CMK (cell line): ENCODE data around the gene SMAD5.

Experiments
- DNase-seq: peaks from one replicate; pipeline ENCODE4 v3.0.0-alpha.2; 2010; ENCODE audit warnings: low read depth

Gene SMAD5

GRCh38 chr5:136155761-136156160 lies 23.1 kb downstream of the SMAD5 start:
- no peak for DNase-seq

DNA sequence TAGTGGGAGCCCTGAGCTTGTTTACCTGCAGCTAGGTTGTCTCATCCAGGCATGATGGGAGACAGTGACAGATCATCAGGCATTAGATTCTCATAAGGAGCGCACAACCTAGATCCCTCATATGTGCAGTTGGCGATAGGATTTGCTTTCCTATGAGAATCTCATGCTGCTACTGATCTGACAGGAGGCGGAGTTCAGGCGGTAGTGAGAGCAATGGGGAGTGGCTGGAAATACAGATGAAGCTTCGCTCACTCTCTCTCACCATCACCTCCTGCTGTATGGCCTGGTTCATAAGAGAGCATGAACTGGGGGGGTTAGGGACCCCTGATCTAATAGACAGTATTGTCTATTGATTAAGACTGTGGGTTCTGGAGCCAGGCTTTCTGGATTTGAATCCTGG lies 24.9 kb downstream of the SMAD5 start:
- DNase-seq, result no peak

- DNase-seq, result no peak
Measured at GRCh38 chr5:136159457-136159856, 26.8 kb downstream of the SMAD5 start.

GRCh38 chr5:136162008-136162407 lies 29.4 kb downstream of the SMAD5 start:
- no peak for DNase-seq

DNA sequence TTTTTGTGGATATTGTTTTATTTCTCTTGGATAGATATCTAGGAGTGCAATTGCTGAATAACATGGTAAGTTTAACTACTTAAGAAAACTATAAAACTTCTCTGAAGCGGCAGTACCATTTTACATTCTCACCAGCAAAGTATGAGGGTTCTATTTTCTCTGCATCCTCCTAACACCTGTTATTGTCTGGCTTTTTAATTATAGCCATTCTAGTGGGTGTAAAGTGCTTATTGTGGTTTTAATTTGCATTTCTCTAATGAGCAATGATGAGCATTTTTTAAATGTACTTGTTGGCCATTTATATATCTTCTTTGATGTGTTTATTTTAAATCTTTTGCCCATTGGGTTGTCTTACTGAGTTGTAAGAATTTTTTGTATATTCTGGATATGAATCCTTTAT lies 31.6 kb downstream of the SMAD5 start:
- no peak for DNase-seq

DNA sequence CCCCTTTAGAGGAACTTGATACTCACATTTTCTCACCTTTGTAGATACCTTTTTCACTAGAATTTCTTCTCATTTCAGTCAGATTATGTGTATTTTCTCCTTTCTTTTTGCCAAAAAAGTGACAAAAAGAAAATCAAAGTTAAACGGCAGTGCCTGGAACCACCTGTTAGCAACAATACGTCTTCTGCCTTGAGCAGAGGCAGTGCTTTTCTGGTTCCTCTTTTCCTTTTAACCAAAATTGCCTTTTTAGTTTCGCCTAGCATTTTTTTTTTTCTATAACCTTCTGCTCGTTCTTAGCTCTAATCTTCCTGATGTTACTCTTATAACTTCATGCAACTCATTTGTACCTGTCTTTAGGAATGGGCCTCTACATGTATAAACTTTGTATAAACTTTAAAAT lies 34.3 kb downstream of the SMAD5 start:
- no peak for DNase-seq

- DNase-seq, result no peak
Measured at GRCh38 chr5:136169218-136169617, 36.6 kb downstream of the SMAD5 start.

GRCh38 chr5:136174021-136174659 lies 41.5 kb downstream of the SMAD5 start:
- peak; percentile 20 for DNase-seq

- DNase-seq, result no peak
Measured at GRCh38 chr5:136182618-136183017, 50.0 kb downstream of the SMAD5 start.

DNA sequence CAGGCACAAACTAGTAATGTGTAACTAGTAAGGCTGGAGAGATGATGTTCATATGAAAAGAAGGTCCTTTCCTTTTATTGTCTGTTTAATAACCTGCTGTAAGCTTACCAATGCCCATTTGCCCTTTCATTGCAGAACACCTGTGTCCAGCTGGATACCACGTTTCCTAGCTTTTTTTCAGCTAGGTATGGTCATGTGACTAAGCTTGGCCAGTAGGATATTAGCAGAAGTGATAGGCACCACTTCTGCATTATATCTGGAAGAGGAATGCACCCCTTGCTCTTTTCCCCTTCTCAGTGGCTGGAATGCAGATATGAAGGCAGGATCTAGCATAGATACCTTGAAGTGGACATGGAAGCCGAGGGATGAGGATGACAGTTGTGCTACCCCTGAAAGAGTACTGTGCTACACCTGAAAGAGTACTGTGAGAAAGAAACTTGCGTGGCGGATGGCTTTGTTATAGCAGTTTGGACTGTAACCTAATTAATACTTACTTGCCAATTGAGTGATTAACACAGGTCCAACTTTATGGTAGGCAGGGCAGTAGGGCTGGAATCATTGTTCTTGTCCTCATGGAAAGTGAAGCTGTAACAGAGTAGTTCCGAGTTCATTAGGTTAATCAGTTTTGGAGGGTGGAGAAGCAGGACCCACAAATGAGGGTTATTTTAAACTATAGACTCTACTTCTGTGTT lies 53.5 kb downstream of the SMAD5 start:
- DNase-seq, result no peak

GRCh38 chr5:136186796-136187195 lies 54.2 kb downstream of the SMAD5 start:
- DNase-seq, result no peak

DNA sequence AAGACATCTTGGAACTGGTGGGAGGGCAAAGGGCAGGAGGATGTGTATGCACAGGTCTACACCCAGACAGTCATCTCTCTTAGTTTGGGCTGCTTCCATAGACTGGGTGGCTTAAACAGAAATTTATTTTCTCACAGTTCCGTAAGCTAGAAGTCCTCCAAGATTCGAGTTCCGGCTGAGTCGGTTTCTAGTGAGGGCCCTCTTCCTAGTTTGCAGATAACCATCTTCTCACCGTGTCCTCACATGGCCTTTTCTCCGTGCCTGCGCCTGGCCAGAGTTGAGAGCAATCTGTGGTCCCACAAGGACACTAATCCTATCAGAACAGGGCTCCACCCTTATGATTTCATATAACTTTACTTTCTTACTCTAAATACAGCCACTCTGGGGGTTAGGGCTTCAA lies 56.2 kb downstream of the SMAD5 start:
- DNase-seq, result no peak

DNA sequence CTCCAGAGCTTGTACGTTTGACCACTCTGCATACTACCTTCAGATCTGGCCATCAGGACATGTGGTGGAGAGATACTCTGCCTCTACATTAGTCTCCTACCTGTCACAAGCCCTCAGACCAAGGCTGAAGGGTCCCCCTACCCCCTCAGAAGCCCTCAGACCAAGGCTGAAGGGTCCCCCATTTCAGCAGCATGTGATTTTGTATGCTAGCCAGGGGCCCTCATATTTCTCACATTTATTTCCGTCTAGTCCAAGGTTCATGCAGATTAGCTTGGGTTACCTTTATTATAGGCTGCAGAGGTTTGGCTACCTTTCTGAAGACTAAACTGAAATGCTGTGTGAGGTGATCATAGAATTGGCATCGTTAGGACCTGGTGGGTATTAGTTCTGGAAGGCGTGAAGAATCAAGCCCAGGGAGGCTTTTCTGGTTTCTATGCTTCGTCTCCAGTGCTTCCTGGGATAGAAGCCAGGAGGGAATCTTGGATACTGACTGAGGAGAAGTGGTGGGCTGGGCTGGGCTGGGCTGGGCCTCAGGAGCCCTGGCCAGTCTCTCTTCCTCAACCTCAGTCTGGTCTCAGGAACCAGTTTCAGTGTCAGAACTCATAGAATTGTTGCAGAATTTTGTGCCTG lies 57.6 kb downstream of the SMAD5 start:
- DNase-seq, result no peak

GRCh38 chr5:136190904-136191303 lies 58.3 kb downstream of the SMAD5 start:
- no peak for DNase-seq

DNA sequence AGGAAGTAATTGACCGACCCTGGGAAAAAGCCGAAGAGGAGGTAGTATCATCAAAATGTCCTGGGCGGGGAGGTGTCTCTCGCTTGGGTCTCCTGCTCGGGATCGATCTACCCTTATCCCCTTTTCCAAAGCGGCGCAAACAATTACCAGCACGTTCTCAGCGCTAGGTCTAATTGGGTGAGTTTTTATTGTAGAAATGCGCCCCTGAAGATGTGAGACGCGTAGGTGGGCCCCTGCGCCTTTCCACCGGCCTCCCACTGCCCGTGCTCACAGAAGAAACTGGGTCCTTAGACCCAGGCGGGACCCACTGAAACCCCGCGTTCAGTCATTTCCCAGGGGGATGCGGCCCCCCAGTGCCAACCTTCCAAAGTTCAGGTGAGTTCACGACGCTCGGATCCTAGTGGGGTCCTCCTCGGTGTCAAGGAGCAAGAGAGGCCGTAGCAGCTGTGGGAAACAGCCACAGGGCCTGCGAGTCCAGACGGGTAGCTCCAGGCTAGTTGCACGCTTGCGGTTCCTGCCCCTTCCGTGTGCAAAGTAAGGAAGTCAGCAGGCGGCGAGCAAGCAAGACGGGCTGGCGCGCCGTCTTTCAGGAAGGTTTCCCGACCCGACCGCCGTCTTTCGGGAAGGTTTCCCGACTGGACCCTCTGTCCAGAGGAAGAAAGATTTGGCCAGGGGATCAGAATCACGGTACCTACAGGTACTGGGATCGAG lies 58.8 kb downstream of the SMAD5 start:
- no peak for DNase-seq

- DNase-seq, result no peak
Measured at GRCh38 chr5:136192015-136192525, 59.4 kb downstream of the SMAD5 start.

DNA sequence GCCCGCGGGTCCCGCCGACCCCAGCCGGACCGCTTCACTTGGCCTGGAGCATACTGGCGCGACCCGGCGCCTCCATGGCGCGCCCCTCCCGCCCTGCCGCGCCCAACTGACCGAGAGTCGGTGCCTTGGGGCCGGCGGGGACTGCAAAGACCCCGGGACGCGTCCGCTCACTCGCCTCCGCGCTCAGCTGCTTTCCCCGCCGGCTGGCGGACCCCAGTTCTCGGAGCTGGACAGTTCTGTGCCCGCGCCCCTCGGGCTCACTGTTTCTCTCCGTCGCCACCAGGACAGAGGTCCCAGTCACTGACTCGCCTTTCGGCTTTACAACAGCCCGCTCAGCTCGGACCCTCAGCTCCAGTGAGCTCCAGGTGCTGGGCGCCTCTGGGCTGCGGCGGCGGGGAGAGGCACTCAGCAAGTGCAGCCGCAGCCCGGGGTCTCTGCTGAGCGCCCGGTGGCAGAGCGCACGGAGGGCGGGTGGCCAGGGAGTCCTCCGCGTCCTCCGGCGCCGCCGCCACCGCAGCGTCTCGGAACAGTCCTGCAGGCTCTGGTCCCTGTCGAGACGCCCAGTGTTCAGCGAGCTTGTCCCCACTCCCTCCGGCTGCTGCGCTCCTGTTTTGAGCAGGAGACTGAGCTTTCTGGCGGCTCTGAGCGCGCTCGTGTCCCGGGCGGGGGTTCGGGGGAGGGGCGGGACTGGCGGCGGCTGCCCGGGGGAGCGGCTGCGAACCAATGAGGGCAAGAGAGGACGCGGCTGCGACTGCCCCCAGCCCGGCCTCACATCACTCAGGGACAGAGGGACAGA lies 60.1 kb downstream of the SMAD5 start, which contains the start of gene SMIM32:
Gene SMIM32, minus strand, starts transcription at position 637 of the 796 bp plus-strand sequence. CDS start 638 bp downstream, outside the sequence.
- no peak for DNase-seq

- no peak for DNase-seq
Measured at GRCh38 chr5:136193322-136193935, 60.8 kb downstream of the SMAD5 start.

GRCh38 chr5:136194576-136194975 lies 61.9 kb downstream of the SMAD5 start:
- no peak for DNase-seq

DNA sequence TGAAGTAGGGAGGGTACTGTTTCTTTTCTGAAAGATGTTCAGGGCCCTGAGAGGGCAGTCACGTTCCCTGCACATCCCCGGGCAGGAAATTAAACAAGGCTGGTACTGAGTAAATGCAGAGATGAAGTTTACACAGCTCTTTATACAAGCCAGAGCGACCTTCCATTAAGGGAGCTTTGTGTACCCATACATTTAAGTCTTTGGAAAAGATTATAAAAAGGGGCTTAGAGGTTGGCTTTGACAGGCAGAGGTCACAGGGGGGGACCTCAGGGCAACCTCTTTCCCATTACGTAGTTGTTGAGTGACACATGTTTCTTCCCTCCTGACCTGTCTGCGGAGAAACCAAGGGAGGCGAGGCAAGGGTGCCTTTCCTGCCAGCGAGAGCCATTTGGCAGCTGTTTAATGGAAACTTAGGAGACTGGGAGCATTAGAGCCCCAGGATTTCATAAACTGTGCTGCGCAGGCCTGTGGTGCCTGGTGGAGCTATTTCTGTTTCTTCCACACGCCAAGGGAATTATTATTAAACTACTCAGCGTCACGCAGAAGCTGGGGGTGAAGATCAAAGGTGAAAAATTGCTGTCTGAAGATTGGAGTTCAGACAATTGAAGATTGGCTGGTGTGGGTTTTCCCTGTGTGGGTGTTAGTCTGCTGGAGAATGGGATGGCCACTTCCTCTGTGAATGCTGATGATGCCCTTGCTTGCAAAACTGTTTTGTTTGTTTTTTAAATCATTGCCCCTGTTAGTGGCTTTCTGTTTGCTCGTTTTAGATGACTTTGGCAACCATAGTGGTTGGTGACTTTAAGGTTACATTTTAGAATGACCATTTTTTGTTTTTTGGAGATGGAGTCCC lies 63.6 kb downstream of the SMAD5 start:
- no peak for DNase-seq
